ENCODE data around the gene FOXD3.

Gene FOXD3

GRCh38 chr1:63322114-63322943 is at the start of gene FOXD3:
Gene FOXD3 (plus strand): TSS chr1:63322567. CDS start chr1:63323059, 492 bp downstream.
- no peak for DNase-seq (ENCODE audit: low read depth, low spot score)

DNA sequence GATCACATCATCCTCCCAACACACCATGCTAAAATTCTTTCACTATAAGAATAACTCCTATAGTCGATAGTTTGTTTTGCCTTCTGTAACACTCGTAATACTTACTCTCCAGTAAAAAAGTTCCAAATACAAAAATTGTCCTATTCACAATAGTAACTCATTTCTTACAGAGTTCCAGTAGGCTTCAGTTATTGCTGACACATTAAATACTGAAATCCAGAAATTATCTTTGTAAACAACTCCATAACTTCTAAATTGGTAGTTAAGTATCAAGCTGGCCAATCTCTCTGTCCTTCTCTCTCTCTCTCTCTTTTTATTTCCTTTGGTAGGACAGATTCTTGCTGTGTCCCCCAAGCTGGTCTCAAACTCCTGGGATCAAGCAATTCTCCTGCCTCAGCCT is 49.6 kb upstream of the FOXD3 start:
- no peak for DNase-seq (ENCODE audit: low read depth, low spot score)

- DNase-seq (ENCODE audit: low read depth, low spot score) = no peak
Measured at GRCh38 chr1:63274371-63274770, 48.0 kb upstream of the FOXD3 start.

DNA sequence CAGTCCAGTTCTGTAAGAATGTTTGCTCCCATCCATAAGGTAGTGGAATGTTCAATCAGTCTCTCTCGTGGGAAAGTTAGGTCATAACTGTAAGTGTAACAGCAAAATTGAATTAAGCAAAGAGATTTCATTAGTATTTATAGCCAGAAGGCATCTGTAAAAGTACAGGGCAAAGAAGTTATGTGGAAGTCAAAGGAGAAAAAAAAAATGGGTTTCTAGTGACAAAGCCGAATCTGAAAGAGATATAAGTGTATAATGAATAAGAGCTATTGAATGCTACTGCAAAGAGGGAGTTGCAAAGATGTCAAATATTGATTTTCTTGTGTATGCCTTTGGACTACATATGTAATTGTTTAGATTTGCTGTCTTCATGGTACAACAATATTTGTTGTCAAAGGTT is 47.4 kb upstream of the FOXD3 start:
- DNase-seq (ENCODE audit: low read depth, low spot score) = no peak

DNA sequence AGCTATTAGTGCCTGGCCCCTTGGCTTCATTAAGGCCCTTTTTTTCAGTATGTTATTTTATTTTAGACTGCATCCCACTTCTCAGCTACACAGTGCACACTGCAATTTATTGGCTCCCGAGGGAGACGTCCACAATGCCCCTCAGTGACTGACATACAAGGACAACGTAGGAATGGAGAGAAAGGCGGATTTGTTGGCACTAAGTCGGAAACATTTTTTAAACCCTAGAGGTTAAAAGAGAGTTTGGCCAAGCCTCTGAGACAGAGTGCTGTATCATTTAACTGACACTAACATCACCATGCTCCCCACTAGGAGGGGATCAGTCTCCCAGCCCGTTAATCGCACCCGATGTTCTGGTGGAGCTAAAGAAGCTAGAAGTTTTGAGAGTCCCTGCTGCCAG is 45.7 kb upstream of the FOXD3 start:
- no peak for DNase-seq (ENCODE audit: low read depth, low spot score)

GRCh38 chr1:63277195-63278192 is 44.9 kb upstream of the FOXD3 start:
- DNase-seq (ENCODE audit: low read depth, low spot score) = no peak

GRCh38 chr1:63281753-63282152 is 40.6 kb upstream of the FOXD3 start:
- no peak for DNase-seq (ENCODE audit: low read depth, low spot score)

GRCh38 chr1:63289135-63289534 is 33.2 kb upstream of the FOXD3 start:
- DNase-seq (ENCODE audit: low read depth, low spot score) = no peak

- DNase-seq (ENCODE audit: low read depth, low spot score) = no peak
Measured at GRCh38 chr1:63294803-63295594, 27.4 kb upstream of the FOXD3 start.

DNA sequence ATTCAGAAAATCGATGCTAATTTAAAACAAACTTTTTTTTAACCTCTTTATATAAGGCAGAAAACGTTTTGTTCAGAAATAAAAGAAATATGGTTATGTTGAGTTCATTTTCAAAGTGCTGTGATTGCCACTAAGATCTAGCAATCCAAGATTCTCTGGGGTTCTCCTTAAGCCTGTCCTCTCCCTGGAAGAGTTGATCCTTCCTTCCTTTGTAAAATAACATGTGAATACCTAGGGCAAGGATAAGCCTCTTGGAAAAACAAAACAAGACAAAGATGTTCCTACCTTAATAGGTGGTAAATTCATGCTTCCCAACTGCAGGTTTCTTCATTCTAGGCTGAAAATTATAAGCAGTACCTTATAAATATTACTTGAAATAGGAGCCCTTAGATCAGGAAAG is 18.0 kb upstream of the FOXD3 start:
- no peak for DNase-seq (ENCODE audit: low read depth, low spot score)

- no peak for DNase-seq (ENCODE audit: low read depth, low spot score)
Measured at GRCh38 chr1:63305043-63305442, 17.3 kb upstream of the FOXD3 start.

GRCh38 chr1:63307196-63307794 is 15.1 kb upstream of the FOXD3 start:
- no peak for DNase-seq (ENCODE audit: low read depth, low spot score)

- DNase-seq (ENCODE audit: low read depth, low spot score) = no peak
Measured at GRCh38 chr1:63316598-63316983, 5.8 kb upstream of the FOXD3 start.

DNA sequence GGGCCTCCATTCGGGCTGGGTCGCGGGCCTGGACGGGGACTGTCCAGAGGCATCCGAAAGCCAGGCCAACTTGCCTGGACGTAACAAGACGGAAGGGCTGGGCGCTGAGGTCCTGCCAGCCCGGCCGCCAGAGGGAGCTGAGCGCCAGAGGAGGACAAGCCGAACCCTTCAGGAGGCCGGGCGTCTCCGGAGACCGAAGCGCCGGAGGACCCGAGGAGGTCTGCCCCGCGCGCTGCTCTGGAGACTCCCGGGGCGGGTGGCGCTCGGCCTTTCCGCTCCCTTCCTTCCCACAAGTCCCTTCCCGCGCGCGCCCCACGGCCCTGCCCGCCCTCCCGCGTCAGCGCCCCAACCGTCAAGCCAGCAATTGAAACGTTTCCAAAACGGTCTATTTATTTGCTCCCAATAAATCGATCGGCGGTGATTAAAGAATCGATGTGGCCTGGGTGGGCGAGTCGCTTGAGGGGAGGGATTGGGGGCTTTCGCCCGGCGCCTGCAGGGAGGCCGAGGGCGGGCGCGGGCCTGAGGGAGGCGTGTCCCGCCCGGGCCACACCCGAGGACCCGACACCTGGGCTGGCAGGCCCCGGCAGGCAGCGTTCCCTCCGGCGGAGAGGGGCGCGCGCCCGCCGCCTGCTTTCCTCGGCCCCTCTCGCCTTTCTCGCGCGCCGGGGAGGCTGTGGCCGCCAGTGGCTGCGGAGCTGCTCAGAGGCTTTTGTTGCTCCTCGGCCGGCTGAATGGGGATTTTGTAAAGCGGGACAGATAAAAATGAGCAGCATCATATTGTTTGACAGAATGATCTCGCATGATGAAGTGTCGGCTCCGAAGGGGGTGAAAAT is 5.2 kb upstream of the FOXD3 start:
- DNase-seq (ENCODE audit: low read depth, low spot score) = no peak

- DNase-seq (ENCODE audit: low read depth, low spot score) = no peak
Measured at GRCh38 chr1:63317817-63318152, 4.6 kb upstream of the FOXD3 start.

DNA sequence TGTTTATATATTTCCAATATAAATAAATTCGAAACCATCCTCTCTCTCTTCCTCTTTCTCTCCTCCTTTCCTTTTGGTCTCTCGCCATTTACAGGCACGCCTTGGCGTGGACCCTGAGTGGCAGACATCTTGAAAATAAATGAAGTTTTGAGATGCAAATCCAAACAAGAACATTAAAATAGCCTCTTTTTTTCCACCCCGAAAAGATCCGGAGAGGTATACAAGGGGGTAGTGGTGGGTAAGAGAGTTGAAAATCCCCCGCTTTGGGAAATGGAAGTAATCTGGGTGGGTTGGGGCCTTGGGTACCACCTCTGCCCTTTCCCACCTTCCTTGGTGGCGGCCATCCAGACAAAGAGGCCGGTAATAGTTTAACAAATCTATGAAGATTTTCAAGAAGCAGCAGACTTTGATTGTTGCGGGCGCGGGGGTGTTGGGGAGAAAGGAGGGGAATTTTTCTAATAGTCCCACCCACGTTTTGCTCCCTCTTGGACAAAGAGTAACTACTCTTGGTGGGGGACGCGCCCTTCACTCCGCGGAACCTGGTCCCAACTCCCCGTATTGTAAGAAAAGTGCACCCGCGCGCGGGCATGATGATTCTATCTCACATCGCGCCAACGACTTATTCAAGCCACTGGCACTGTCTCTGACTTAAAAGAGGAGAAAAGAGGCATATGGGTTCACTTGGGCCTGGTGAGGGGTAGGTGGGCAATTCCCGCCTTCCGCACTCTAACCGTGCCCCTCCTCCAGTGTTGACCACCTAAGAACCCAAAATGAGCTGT is 4.0 kb upstream of the FOXD3 start:
- no peak for DNase-seq (ENCODE audit: low read depth, low spot score)

GRCh38 chr1:63319046-63320021 is 3.0 kb upstream of the FOXD3 start:
- no peak for DNase-seq (ENCODE audit: low read depth, low spot score)

DNA sequence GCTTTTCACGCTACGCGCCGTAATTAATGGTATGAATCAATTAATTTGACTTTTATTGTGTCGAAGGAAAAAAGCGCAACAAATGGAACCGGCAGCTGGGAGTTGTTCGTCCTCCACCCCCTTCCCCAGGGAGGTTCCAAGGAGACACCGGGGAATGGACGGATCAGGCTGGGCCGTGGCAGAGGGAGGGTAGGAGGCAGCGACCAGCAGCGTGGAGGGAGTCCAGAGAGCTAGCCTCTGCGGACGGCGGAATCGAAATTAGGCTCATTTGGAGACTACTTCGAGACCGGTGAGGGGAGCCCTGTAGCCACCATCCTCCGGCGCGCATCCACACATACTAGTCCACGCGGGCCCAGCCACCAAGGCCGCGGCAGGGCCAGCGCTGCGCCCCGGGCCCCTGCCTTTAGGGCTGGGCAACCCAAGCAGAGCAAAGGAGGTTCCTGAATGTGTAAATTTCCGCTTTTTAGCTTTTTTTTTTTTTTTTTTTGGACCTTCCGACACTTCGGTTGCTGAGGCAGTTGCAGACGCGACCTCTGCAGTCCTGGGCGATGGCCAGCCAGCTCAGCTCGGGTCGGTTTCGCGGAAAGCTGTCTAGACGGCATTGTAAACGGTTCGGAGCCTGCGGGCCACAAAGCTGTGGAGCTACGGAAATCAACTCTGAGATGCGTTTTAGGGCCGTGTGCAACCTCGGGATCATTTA is 2.2 kb upstream of the FOXD3 start:
- DNase-seq (ENCODE audit: low read depth, low spot score) = no peak
